GM23338 (cell line): ENCODE results near the gene HSD11B2. TPM values are rescaled to one million over a fixed set of nuclear protein-coding genes. Genes with fewer than 3 reads are reported as not detected.

ENCODE experiments used
- ATAC-seq: fragments of 200-7000 bp; cut with Tn5 transposase; 3 replicates; pipeline ENCODE4 v1.9.1; 2020
- DNase-seq: peaks from one replicate; pipeline ENCODE4 v3.0.0-alpha.2; 2015; ENCODE audit warnings: low spot score
- H2AFZ ChIP-seq: fragments of 200-600 bp; sonication (generic); 2 replicates; pipeline ENCODE4 v1.8.0; 2016; ENCODE audit warnings: antibody characterized with exemption, mild to moderate bottlenecking, moderate library complexity
- H3F3A ChIP-seq: fragments of 200-600 bp; sonication (generic); replicated peaks from 2 replicates; pipeline ENCODE4 v1.8.0; 2017; ENCODE audit warnings: antibody characterized with exemption, mixed run types, low read depth
- H3K27ac ChIP-seq: fragments of 200-600 bp; sonication (generic); 2 replicates; pipeline ENCODE4 v1.6.1; 2016; ENCODE audit warnings: low read depth
- H3K27me3 ChIP-seq: fragments of 200-600 bp; sonication (generic); 2 replicates; pipeline ENCODE4 v1.8.0; 2016; ENCODE audit warnings: mild to moderate bottlenecking, mixed run types, moderate library complexity; ENCODE audit not compliant: insufficient read depth
- H3K36me3 ChIP-seq: fragments of 200-600 bp; sonication (generic); 2 replicates; pipeline ENCODE4 v1.8.0; 2016; ENCODE audit warnings: mild to moderate bottlenecking; ENCODE audit not compliant: insufficient read depth
- H3K4me1 ChIP-seq: fragments of 200-600 bp; sonication (generic); 2 replicates; pipeline ENCODE4 v1.8.0; 2016; ENCODE audit warnings: mild to moderate bottlenecking, moderate library complexity; ENCODE audit not compliant: insufficient read depth
- H3K4me2 ChIP-seq: fragments of 200-600 bp; sonication (generic); 2 replicates; pipeline ENCODE4 v1.7.1; 2017; ENCODE audit warnings: mixed run types
- H3K4me3 ChIP-seq: fragments of 200-600 bp; sonication (generic); 2 replicates; pipeline ENCODE4 v1.6.1; 2016; ENCODE audit warnings: mixed run types
- H3K79me2 ChIP-seq: fragments of 200-600 bp; sonication (generic); replicated peaks from 2 replicates; pipeline ENCODE4 v1.8.0; 2017; ENCODE audit warnings: mild to moderate bottlenecking; ENCODE audit not compliant: insufficient read depth
- H3K9me2 ChIP-seq: fragments of 200-600 bp; sonication (generic); 2 replicates; pipeline ENCODE4 v1.8.0; 2017; ENCODE audit not compliant: insufficient read depth
- H4K20me1 ChIP-seq: fragments of 200-600 bp; sonication (generic); replicated peaks from 2 replicates; pipeline ENCODE4 v1.8.0; 2017; ENCODE audit warnings: mild to moderate bottlenecking; ENCODE audit not compliant: insufficient read depth
- H3K27ac Mint-ChIP-seq: 2 replicates; pipeline ENCODE4 v1.8.0; 2020; ENCODE audit warnings: inconsistent platforms, mild to moderate bottlenecking, moderate library complexity, mixed read lengths
- H3K27me3 Mint-ChIP-seq: 3 replicates; pipeline ENCODE4 v1.8.0; 2022; ENCODE audit warnings: low read depth, mild to moderate bottlenecking, moderate library complexity, mixed read lengths, inconsistent platforms; ENCODE audit not compliant: insufficient read depth, poor library complexity
- H3K36me3 Mint-ChIP-seq: 3 replicates; pipeline ENCODE4 v1.8.0; 2021; ENCODE audit warnings: low read depth, mild to moderate bottlenecking, inconsistent platforms, moderate library complexity, mixed read lengths
- H3K4me1 Mint-ChIP-seq: 3 replicates; pipeline ENCODE4 v1.8.0; 2020; ENCODE audit warnings: mild to moderate bottlenecking, inconsistent platforms, mixed read lengths
- H3K4me3 Mint-ChIP-seq: 3 replicates; pipeline ENCODE4 v1.8.0; 2021; ENCODE audit warnings: moderate library complexity, mild to moderate bottlenecking, inconsistent platforms, mixed read lengths
- H3K9me3 Mint-ChIP-seq: 3 replicates; pipeline ENCODE4 v1.8.0; 2020; ENCODE audit warnings: moderate library complexity, mild to moderate bottlenecking, inconsistent platforms, mixed read lengths
- CREB1 ChIP-seq: fragments of 250-450 bp; sonication (Bioruptor Pico); IDR thresholded peaks from 2 replicates; pipeline ENCODE4 v1.5.0; 2020; ENCODE audit warnings: low read depth, mild to moderate bottlenecking, moderate library complexity
- EZH2 ChIP-seq: fragments of 200-600 bp; sonication (generic); IDR thresholded peaks from one replicate; pipeline ENCODE4 v1.8.0; 2017; ENCODE audit warnings: antibody characterized with exemption, mild to moderate bottlenecking, low read depth; ENCODE audit not compliant: unreplicated experiment
- EZH2phosphoT487 ChIP-seq: fragments of 200-600 bp; sonication (generic); IDR thresholded peaks from one replicate; pipeline ENCODE4 v1.8.1; 2018; ENCODE audit warnings: antibody characterized with exemption; ENCODE audit not compliant: unreplicated experiment
- JUNB ChIP-seq: IDR thresholded peaks from one replicate; pipeline ENCODE4 v1.6.1; 2016; ENCODE audit warnings: antibody characterized with exemption; ENCODE audit not compliant: unreplicated experiment
- NANOG ChIP-seq: IDR thresholded peaks from 2 replicates; pipeline ENCODE4 v1.6.1; 2016; ENCODE audit warnings: antibody characterized with exemption, borderline replicate concordance
- POLR2AphosphoS5 ChIP-seq: IDR thresholded peaks from 2 replicates; pipeline ENCODE4 v1.6.1; 2016; ENCODE audit warnings: antibody characterized with exemption, low read depth
- STAT1 ChIP-seq: IDR thresholded peaks from one replicate; pipeline ENCODE4 v1.6.1; 2016; ENCODE audit warnings: antibody characterized with exemption; ENCODE audit not compliant: unreplicated experiment
- ZNF114 ChIP-seq: fragments of 250-450 bp; sonication (Bioruptor Pico); IDR thresholded peaks from 2 replicates; pipeline ENCODE4 v1.5.0; 2020; ENCODE audit warnings: mild to moderate bottlenecking, moderate library complexity
- ZNF331 ChIP-seq: fragments of 250-450 bp; sonication (Bioruptor Pico); IDR thresholded peaks from 2 replicates; pipeline ENCODE4 v1.5.0; 2020; ENCODE audit warnings: low read depth, mild to moderate bottlenecking, moderate library complexity
- polyA plus RNA-seq: library from polyadenylated mRNA; unstranded; fragments of >200 nt; fragmentation: Nextera tagmentation; extraction: Ambion mirVana; gene quantifications from 2 replicates; pipeline ENCODE4 v1.2.1, GENCODE V29; 2016
- total RNA-seq: library from RNA; depleted of rRNA; stranded (reverse); fragments of >200 nt; shearing (Covaris generic); gene quantifications from 2 replicates; pipeline ENCODE4 v1.2.3, GENCODE V29; 2014
- TF ChIP-seq, protein P1 (sequence below): IDR thresholded peaks from 2 replicates; pipeline ENCODE4 v1.6.1; 2016; ENCODE audit warnings: antibody characterized with exemption
- TF ChIP-seq, protein P2 (sequence below), 2 experiments: fragments of 200-600 bp in 1 of 2; sonication (generic) in 1 of 2; conservative IDR thresholded peaks; 2 replicates each; pipeline versions ENCODE4 v1.5.1 to v1.6.1; 2016 to 2017; ENCODE audit warnings: antibody characterized with exemption in 2 of 2, low read depth in 2 of 2, mild to moderate bottlenecking in 2 of 2, moderate library complexity in 1 of 2
- TF ChIP-seq, protein P3 (sequence below): fragments of 250-450 bp; sonication (Bioruptor Pico); IDR thresholded peaks from 2 replicates; pipeline ENCODE4 v1.5.0; 2020; ENCODE audit warnings: mild to moderate bottlenecking, moderate library complexity
- TF ChIP-seq, protein P4 (sequence below): IDR thresholded peaks from one replicate; pipeline ENCODE4 v1.6.1; 2018; ENCODE audit warnings: antibody characterized with exemption; ENCODE audit not compliant: unreplicated experiment

HSD11B2 gene
- total and polyA plus RNA-seq, 2 experiments from 2014 or later: 14.8 to 23.0 TPM

DNA sequence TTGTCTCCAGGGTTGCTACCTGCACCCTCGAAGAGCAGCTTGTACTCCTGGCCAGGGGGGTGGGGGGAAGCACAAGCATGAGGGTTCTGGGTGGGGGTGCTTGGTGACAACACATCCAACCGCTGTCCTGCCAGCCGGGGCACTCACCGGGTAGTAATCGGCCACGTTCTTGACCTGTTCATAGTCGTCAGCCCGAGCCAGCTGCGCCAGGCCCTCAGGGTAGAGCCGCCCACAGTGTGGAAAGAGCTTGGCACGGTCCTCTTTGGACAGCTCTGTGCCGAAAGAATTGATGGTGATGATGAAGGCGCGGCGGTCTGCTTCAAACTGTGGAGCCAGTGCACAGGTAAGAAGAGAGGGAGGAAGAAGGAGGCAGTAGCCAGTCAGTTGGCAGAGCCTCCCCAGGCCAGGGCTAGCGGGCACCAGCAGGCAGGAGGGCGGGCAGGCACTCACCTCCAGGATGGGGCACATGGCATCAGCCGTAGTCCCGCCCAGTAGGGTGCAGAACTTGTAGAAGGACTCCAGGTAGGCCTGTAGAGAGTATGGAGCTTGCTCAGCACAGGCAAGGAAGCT is 8.0 kb downstream of the HSD11B2 start:
- no peak overlapping the region for H3K4me2 ChIP-seq
- no peak overlapping the region for H2AFZ ChIP-seq
- no peak for DNase-seq
- no peak overlapping the region for H3K4me3 ChIP-seq
- Mint-ChIP-seq H3K36me3 (peaks cover 16% of the 10 kb centered on the region), H3K27ac (no peak overlapping the region), H3K4me3 (no peak overlapping the region), H3K27me3 (peaks cover 16% of the 10 kb centered on the region), H3K9me3 (no peaks in the 10 kb centered on the region), H3K4me1 (peaks cover 9% of the 10 kb centered on the region)
- H3K79me2 ChIP-seq: no peaks in the 10 kb centered on the region
- H3K4me1 ChIP-seq: no peaks in the 10 kb centered on the region
- H3F3A ChIP-seq: no peaks in the 10 kb centered on the region
- no peaks in the 10 kb centered on the region for H4K20me1 ChIP-seq
- no peaks in the 10 kb centered on the region for H3K27me3 ChIP-seq
- H3K36me3 ChIP-seq: peaks cover 3% of the 10 kb centered on the region; the same call in 1 of the 2 replicates
- TF ChIP-seq POLR2AphosphoS5: no peak
- TF ChIP-seq, protein P1, sequence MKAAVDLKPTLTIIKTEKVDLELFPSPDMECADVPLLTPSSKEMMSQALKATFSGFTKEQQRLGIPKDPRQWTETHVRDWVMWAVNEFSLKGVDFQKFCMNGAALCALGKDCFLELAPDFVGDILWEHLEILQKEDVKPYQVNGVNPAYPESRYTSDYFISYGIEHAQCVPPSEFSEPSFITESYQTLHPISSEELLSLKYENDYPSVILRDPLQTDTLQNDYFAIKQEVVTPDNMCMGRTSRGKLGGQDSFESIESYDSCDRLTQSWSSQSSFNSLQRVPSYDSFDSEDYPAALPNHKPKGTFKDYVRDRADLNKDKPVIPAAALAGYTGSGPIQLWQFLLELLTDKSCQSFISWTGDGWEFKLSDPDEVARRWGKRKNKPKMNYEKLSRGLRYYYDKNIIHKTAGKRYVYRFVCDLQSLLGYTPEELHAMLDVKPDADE: no peak
- TF ChIP-seq STAT1: no peak
- TF ChIP-seq, protein P2, sequence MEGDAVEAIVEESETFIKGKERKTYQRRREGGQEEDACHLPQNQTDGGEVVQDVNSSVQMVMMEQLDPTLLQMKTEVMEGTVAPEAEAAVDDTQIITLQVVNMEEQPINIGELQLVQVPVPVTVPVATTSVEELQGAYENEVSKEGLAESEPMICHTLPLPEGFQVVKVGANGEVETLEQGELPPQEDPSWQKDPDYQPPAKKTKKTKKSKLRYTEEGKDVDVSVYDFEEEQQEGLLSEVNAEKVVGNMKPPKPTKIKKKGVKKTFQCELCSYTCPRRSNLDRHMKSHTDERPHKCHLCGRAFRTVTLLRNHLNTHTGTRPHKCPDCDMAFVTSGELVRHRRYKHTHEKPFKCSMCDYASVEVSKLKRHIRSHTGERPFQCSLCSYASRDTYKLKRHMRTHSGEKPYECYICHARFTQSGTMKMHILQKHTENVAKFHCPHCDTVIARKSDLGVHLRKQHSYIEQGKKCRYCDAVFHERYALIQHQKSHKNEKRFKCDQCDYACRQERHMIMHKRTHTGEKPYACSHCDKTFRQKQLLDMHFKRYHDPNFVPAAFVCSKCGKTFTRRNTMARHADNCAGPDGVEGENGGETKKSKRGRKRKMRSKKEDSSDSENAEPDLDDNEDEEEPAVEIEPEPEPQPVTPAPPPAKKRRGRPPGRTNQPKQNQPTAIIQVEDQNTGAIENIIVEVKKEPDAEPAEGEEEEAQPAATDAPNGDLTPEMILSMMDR (conservative IDR thresholded peaks at IDR 0.05; ENCODE audit: low read depth in 2 of 2): no peak
- TF ChIP-seq, protein P3, sequence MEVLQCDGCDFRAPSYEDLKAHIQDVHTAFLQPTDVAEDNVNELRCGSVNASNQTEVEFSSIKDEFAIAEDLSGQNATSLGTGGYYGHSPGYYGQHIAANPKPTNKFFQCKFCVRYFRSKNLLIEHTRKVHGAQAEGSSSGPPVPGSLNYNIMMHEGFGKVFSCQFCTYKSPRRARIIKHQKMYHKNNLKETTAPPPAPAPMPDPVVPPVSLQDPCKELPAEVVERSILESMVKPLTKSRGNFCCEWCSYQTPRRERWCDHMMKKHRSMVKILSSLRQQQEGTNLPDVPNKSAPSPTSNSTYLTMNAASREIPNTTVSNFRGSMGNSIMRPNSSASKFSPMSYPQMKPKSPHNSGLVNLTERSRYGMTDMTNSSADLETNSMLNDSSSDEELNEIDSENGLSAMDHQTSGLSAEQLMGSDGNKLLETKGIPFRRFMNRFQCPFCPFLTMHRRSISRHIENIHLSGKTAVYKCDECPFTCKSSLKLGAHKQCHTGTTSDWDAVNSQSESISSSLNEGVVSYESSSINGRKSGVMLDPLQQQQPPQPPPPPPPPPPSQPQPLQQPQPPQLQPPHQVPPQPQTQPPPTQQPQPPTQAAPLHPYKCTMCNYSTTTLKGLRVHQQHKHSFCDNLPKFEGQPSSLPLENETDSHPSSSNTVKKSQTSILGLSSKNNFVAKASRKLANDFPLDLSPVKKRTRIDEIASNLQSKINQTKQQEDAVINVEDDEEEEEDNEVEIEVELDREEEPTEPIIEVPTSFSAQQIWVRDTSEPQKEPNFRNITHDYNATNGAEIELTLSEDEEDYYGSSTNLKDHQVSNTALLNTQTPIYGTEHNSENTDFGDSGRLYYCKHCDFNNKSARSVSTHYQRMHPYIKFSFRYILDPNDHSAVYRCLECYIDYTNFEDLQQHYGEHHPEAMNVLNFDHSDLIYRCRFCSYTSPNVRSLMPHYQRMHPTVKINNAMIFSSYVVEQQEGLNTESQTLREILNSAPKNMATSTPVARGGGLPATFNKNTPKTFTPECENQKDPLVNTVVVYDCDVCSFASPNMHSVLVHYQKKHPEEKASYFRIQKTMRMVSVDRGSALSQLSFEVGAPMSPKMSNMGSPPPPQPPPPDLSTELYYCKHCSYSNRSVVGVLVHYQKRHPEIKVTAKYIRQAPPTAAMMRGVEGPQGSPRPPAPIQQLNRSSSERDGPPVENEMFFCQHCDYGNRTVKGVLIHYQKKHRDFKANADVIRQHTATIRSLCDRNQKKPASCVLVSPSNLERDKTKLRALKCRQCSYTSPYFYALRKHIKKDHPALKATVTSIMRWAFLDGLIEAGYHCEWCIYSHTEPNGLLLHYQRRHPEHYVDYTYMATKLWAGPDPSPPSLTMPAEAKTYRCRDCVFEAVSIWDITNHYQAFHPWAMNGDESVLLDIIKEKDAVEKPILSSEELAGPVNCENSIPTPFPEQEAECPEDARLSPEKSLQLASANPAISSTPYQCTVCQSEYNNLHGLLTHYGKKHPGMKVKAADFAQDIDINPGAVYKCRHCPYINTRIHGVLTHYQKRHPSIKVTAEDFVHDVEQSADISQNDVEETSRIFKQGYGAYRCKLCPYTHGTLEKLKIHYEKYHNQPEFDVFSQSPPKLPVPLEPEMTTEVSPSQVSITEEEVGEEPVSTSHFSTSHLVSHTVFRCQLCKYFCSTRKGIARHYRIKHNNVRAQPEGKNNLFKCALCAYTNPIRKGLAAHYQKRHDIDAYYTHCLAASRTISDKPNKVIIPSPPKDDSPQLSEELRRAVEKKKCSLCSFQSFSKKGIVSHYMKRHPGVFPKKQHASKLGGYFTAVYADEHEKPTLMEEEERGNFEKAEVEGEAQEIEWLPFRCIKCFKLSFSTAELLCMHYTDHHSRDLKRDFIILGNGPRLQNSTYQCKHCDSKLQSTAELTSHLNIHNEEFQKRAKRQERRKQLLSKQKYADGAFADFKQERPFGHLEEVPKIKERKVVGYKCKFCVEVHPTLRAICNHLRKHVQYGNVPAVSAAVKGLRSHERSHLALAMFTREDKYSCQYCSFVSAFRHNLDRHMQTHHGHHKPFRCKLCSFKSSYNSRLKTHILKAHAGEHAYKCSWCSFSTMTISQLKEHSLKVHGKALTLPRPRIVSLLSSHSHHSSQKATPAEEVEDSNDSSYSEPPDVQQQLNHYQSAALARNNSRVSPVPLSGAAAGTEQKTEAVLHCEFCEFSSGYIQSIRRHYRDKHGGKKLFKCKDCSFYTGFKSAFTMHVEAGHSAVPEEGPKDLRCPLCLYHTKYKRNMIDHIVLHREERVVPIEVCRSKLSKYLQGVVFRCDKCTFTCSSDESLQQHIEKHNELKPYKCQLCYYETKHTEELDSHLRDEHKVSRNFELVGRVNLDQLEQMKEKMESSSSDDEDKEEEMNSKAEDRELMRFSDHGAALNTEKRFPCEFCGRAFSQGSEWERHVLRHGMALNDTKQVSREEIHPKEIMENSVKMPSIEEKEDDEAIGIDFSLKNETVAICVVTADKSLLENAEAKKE: no peak
- TF ChIP-seq JUNB: no peak
- TF ChIP-seq EZH2: no peak
- no peak for TF ChIP-seq ZNF331
- no peak for TF ChIP-seq CREB1
- TF ChIP-seq, protein P4, sequence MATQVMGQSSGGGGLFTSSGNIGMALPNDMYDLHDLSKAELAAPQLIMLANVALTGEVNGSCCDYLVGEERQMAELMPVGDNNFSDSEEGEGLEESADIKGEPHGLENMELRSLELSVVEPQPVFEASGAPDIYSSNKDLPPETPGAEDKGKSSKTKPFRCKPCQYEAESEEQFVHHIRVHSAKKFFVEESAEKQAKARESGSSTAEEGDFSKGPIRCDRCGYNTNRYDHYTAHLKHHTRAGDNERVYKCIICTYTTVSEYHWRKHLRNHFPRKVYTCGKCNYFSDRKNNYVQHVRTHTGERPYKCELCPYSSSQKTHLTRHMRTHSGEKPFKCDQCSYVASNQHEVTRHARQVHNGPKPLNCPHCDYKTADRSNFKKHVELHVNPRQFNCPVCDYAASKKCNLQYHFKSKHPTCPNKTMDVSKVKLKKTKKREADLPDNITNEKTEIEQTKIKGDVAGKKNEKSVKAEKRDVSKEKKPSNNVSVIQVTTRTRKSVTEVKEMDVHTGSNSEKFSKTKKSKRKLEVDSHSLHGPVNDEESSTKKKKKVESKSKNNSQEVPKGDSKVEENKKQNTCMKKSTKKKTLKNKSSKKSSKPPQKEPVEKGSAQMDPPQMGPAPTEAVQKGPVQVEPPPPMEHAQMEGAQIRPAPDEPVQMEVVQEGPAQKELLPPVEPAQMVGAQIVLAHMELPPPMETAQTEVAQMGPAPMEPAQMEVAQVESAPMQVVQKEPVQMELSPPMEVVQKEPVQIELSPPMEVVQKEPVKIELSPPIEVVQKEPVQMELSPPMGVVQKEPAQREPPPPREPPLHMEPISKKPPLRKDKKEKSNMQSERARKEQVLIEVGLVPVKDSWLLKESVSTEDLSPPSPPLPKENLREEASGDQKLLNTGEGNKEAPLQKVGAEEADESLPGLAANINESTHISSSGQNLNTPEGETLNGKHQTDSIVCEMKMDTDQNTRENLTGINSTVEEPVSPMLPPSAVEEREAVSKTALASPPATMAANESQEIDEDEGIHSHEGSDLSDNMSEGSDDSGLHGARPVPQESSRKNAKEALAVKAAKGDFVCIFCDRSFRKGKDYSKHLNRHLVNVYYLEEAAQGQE: no peak
- no peak for TF ChIP-seq EZH2phosphoT487
- TF ChIP-seq ZNF114 (CRISPR knock-in tag): no peak
- TF ChIP-seq NANOG: no peak
- ATAC-seq: no peak
- no peaks in the 10 kb centered on the region for H3K9me2 ChIP-seq
- H3K27ac ChIP-seq: no peak overlapping the region
